NCI-H1436 treated with DMSO at 0.1 percent for 48 hours (cell line): ENCODE results near the gene NPEPL1.
"Not testable (repeated sequence)": the region's sequence is repeated elsewhere in the genome, so short reads cannot be mapped to it uniquely, and the experiment has no call there.

Experiments used
- DNase-seq: peaks from one replicate; lab custom pipeline; 2025; lab: John Stamatoyannopoulos, UW

Gene NPEPL1

DNA sequence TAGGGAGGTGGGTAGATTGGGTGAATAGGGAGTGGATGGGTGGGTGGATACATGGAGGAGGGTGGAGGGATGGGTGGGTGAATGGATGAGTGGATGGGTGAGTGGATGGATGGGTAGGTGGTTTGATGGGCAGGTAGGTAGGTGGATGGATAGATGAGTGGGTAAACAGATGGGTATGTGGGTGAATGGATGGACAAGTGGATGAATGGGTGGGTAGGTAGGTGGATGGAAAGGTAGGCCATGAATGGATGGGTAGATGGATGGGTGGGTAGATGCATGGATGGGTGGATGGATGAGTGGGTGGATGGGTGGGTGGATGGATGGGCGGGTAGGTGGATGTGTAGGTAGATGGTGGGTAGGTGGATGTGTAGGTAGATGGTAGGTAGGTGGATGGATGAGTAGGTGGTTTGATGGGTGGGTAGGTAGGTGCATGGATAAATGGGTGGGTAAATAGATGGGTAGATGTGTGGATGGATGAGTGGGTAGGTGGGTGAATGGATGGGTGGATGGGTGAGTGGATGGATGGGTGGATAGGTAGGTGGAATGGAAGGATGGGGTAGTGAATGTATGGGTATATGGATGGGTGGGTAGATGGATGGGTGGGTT is 51.4 kb downstream of the NPEPL1 start:
- DNase-seq, result no peak

- no peak for DNase-seq
Measured at GRCh38 chr20:58744836-58745235, 52.2 kb downstream of the NPEPL1 start.

DNA sequence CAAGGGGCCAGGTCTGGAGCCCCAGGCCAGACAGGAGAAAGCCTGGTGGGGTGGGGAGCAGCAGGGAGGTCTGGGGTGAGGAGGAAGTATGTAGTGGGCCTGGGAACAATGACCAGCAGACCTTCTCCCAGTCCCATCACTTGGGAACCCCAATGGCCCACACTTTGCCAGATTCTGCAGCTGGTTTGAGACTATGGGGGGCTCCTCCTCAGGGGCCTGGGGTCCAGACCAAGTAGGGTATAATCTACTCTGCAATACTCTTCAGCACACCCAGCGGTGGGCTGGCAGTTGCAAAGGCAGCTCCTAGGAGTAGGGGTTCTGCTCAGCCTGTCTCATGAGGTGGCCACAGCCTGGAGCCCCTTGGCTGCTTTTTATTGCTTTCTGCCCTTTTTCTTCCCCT is 52.8 kb downstream of the NPEPL1 start:
- no peak for DNase-seq

GRCh38 chr20:58746620-58747019 is 54.0 kb downstream of the NPEPL1 start:
- DNase-seq, result no peak

DNA sequence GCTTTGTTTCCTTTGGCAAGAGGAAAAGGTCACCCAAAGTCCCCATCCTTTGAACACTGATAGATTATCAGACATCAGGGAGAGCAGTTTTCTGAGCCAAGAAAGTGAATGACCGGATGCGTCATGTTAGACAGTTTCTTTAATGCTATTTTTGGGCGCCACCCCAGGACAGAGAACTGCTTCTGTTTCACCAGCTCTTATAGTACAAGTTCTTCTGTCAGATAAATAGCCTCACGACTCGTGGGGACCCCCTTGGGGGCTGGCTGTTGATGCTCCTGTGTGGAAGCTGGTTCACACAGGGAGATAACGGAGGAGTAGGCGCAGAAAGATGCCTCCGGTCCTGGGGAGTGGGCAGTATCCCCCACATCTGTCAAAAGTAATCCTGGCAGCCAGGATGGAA is 54.6 kb downstream of the NPEPL1 start:
- no peak for DNase-seq

- DNase-seq, result no peak
Measured at GRCh38 chr20:58748618-58749017, 56.0 kb downstream of the NPEPL1 start.

DNA sequence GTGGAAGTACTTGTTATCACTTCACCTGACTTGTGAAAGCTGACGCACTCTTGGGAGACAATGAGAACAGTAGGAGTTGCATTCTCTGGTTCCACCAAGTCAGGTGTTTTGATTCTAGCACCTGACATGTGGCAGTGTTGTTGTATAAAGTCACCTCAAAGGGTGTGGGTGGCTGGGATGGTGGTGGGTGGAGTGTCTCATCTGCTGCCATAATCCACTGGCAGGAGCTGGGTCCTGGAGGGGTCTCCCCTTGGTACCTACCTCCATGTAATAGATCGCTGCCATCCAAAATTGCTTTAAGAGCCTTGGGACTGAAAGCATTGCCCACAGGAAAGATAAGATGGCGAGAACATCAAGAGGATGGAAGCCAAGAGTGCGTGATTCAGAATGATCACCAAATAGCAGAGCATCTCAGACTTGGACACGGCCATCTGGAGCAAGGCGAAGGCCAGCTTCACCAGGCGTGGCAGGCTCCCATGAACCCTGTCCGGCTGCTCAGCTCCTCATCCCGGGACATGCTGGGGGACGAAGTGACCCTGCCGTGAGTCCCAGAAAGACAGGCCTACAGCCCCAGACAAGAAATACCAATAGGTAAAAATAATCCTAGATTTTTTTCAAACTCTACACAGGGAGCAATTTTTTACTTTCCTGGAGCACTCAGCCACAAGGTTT is 56.6 kb downstream of the NPEPL1 start:
- DNase-seq, result no peak

GRCh38 chr20:58749979-58750378 is 57.4 kb downstream of the NPEPL1 start:
- DNase-seq, result no peak

DNA sequence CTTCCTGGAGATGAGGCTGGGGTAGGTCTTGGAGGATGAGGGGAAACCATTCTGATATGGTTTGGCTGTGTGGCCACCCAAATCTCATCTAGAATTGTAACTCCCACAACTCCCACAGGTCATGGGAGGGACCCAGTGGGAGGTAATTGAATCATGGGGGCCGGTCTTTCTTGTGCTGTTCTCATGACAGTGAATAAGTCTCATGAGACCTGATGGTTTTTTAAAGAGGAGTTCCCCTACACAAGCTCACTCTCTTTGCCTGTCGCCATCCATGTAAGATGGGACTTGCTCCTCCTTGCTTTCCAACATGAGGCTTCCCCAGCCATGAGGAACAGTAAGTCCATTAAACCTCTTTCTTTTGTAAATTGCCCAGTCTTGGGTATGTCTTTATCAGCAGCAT is 58.1 kb downstream of the NPEPL1 start:
- DNase-seq, result not testable (repeated sequence)

DNA sequence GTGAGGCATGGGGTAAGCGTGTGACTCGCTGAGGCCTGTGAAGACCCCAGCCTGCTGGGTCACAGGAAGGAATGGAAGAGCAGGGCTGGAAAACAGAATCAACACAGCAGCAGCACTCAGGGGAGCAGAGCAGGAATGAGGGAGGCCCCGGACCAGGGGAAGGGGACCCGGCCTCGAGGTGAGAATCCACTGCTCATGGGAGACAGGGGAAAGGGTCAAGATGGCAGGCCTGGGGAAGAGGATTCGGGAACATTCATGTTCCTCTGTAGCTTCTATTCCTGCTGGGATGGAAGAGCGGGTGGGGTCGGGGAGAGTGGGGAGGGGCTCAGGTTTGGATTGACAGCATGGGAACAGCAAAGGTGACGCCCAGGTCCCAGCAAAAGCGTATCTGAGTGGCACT is 59.4 kb downstream of the NPEPL1 start:
- DNase-seq, result no peak

- DNase-seq, result no peak
Measured at GRCh38 chr20:58752565-58752964, 60.0 kb downstream of the NPEPL1 start.

- DNase-seq, result no peak
Measured at GRCh38 chr20:58753267-58753921, 60.8 kb downstream of the NPEPL1 start.

GRCh38 chr20:58753922-58754551 is 61.4 kb downstream of the NPEPL1 start:
- no peak for DNase-seq

DNA sequence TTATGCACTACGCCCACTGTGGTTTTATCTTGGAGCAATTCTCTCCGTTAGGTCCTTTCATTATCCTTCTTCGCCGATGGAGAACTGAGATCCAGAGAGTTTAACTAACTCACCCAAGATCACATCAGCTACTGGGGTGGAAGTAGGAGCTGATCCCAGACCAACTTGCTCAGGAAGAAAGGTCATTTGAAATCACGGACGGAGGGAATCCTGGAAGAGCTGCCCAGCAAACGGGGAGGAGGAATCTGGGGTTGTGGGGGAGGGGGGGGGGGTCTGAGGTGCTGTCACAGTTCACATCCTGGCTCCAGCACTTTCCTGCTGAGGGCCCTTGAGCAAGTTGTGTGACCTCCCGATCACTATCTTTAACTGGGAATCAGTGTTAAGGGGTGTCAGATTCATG is 62.0 kb downstream of the NPEPL1 start:
- DNase-seq, result no peak

- no peak for DNase-seq
Measured at GRCh38 chr20:58755062-58755697, 62.6 kb downstream of the NPEPL1 start.

GRCh38 chr20:58755766-58756449 is 63.3 kb downstream of the NPEPL1 start:
- no peak for DNase-seq

GRCh38 chr20:58756450-58756775 is 63.8 kb downstream of the NPEPL1 start:
- no peak for DNase-seq

- DNase-seq, result not testable (repeated sequence)
Measured at GRCh38 chr20:58757647-58758046, 65.0 kb downstream of the NPEPL1 start.

- no peak for DNase-seq
Measured at GRCh38 chr20:58759947-58760346, 67.3 kb downstream of the NPEPL1 start.

DNA sequence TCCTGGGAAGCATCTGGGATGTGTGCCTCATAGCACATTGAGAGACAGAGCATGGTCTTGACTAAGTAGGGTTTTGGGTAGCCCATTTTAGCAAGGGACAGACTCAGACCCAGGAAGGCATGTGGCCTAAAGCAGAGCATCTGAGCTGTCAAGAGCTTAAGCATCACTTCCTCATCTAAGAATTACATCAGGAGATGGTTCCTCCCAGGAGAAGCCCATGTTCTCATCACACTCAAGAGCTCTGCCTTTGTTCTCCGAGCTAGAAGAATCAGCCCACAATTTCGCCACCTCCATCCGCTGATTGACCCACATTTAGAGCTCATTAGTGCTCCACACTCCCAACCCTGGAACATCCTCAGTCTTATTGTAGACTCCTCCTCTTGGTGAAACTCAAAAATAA is 68.3 kb downstream of the NPEPL1 start:
- no peak for DNase-seq

DNA sequence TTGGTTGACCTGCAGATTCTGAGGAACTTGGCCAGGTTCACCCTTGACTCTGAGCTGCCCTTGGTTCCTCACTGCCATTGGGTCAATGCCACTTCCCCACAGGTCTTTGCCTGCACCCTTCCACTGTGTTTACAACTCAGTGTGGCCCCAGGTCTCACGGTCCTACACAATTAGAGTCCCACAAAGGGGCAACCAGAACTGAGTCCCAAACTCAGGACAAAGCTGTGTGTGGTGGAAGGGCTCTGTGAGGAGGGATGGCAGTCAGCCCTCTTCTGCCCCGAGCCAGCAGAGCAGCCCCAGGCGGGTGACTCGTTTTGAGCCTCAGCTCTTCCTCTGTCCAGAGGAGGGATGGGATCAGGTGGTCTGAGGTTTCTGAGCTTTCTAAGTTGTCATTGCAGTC is 69.5 kb downstream of the NPEPL1 start:
- no peak for DNase-seq

DNA sequence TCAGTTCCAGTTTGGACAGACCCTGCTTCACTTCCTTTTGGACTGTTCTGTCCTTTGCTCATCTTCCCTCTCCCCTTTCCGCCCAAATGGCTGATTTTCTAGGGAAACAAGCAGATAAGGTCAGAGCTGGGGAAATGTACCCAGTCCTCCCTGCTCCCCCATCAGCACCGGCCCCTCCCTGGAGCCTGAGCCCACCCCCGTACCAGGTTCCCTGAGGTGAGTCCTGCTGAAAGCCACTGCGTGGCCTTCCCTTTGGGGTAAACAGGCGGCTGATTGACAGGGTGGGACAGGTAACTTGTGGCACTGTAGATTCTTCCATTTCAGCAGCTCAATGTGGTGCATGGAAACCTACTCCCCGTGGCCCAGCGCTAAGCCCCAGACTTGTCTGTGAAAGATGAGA is 70.5 kb downstream of the NPEPL1 start:
- DNase-seq, result no peak
